Tibial artery (tissue), 4 donors: ENCODE results near the gene TCOF1.

Experiments used
- DNase-seq, 2 donors: peaks; one replicate each; pipeline ENCODE4 v3.0.0-alpha.2; 2019
- H3K27ac ChIP-seq, 2 donors: fragments of 200-600 bp; sonication (generic) in 1 of 2; 1 replicate in 1 of 2; 2 replicates in 1 of 2; pipeline ENCODE4 v1.5.1; 2018 to 2019; ENCODE audit warnings: mild to moderate bottlenecking in 1 of 2
- H3K27me3 ChIP-seq, 2 donors: fragments of 200-600 bp; sonication (generic) in 1 of 2; one replicate each; pipeline versions ENCODE4 v1.5.1 to v1.6.0; 2016 to 2019
- H3K36me3 ChIP-seq, 3 donors: fragments of 200-600 bp; sonication (generic) in 2 of 3; one replicate each; pipeline ENCODE4 v1.5.1; 2016 to 2019; ENCODE audit warnings: mild to moderate bottlenecking in 2 of 3
- H3K4me1 ChIP-seq, 4 donors: fragments of 200-600 bp; sonication (generic) in 2 of 4; 1 replicate in 3 of 4; 2 replicates in 1 of 4; pipeline ENCODE4 v1.5.1; 2016 to 2019
- H3K4me3 ChIP-seq, 2 donors: fragments of 200-600 bp; sonication (generic) in 1 of 2; 1 replicate in 1 of 2; 2 replicates in 1 of 2; pipeline ENCODE4 v1.5.1; 2018 to 2019; ENCODE audit warnings: mild to moderate bottlenecking in 2 of 2
- H3K9me3 ChIP-seq, 3 donors: fragments of 200-600 bp; sonication (generic) in 1 of 3; one replicate each; pipeline ENCODE4 v1.5.1; 2016 to 2019
- intact Hi-C: fragments of 100-400 bp; cut with DNase I; formaldehyde crosslinking; loops from one replicate; pipeline ENCODE4 v1.15.0; 2023; ENCODE audit warnings: low total_unique reads
- TF ChIP-seq, protein P1 (sequence below), 2 experiments: fragments of 200-600 bp in 1 of 2; fragments of 450-650 bp in 1 of 2; IDR thresholded peaks; one replicate each; pipeline ENCODE4 v1.5.1; 2017 to 2019; ENCODE audit warnings: antibody characterized with exemption in 2 of 2, mild to moderate bottlenecking in 1 of 2, moderate library complexity in 1 of 2

TCOF1 gene

DNA sequence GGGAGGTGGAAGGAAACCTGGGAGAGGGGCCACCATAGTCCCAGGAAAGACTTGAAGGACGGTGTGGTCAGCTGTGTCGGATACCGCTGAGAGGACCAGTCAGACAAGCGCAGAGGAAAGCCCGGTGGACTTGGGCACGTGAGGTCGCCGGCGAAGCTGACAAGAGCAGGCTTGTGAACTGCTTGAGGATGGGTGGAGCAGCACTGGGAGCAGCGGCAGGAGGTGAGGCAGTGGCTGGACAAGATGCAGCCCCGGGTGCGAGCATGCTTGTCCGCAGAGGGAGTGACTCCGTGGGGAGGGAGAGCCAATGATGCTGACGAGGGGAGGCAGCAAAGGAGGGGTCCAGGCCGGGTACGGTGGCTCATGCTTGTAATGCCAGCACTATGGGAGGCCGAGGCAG, 73.6 kb downstream of the TCOF1 start:
- no peaks in the 10 kb centered on the region for H3K9me3 ChIP-seq
- DNase-seq: no peak
- intact Hi-C loops: no loop called here
- H3K27me3 ChIP-seq: no peaks in the 10 kb centered on the region
- TF ChIP-seq, protein P1, sequence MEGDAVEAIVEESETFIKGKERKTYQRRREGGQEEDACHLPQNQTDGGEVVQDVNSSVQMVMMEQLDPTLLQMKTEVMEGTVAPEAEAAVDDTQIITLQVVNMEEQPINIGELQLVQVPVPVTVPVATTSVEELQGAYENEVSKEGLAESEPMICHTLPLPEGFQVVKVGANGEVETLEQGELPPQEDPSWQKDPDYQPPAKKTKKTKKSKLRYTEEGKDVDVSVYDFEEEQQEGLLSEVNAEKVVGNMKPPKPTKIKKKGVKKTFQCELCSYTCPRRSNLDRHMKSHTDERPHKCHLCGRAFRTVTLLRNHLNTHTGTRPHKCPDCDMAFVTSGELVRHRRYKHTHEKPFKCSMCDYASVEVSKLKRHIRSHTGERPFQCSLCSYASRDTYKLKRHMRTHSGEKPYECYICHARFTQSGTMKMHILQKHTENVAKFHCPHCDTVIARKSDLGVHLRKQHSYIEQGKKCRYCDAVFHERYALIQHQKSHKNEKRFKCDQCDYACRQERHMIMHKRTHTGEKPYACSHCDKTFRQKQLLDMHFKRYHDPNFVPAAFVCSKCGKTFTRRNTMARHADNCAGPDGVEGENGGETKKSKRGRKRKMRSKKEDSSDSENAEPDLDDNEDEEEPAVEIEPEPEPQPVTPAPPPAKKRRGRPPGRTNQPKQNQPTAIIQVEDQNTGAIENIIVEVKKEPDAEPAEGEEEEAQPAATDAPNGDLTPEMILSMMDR (IDR thresholded peaks at IDR 0.05): no peak
- peaks cover 0 to 7% (median 2%) of the 10 kb centered on the region in 4 donors for H3K4me1 ChIP-seq
- H3K36me3 ChIP-seq: no peaks in the 10 kb centered on the region
- no peak overlapping the region for H3K4me3 ChIP-seq
- no peak overlapping the region for H3K27ac ChIP-seq

DNA sequence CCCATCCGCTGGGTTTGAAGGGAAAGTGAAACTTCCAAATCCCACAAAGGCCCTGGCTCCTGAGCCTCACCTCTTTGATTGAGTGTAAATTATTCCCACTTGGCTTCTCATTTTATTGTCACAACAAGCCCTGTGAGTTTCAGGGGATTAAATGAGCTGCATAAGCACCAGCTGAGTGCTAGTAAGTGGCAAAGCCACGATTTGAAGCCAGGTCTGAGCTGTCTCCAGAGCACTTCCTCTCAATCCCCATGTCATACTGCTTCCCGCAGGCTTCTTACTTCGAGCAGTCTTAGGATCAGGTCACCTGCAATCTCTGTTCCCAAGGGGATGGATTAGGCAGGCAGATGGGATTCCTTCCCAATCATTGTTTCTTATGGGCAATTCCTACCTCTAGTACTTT, 74.1 kb downstream of the TCOF1 start:
- no peak for DNase-seq
- intact Hi-C loops: no loop called here
- TF ChIP-seq, protein P1 (IDR thresholded peaks at IDR 0.05): no peak
- no peak overlapping the region for H3K4me3 ChIP-seq
- H3K9me3 ChIP-seq: no peaks in the 10 kb centered on the region
- no peaks in the 10 kb centered on the region for H3K36me3 ChIP-seq
- peaks cover 0 to 7% (median 4%) of the 10 kb centered on the region in 4 donors for H3K4me1 ChIP-seq
- H3K27ac ChIP-seq: no peak overlapping the region
- H3K27me3 ChIP-seq: no peaks in the 10 kb centered on the region

- no peak overlapping the region for H3K4me3 ChIP-seq
- peaks cover 0 to 7% (median 0%) of the 10 kb centered on the region in 4 donors for H3K4me1 ChIP-seq
- no peaks in the 10 kb centered on the region for H3K36me3 ChIP-seq
- H3K27me3 ChIP-seq: no peaks in the 10 kb centered on the region
- H3K27ac ChIP-seq: no peak overlapping the region
- intact Hi-C loops: no loop called here
- no peaks in the 10 kb centered on the region for H3K9me3 ChIP-seq
- TF ChIP-seq, protein P1 (IDR thresholded peaks at IDR 0.05): no peak
- DNase-seq: no peak
Observed at GRCh38 chr5:150434464-150434863, 77.0 kb downstream of the TCOF1 start.

GRCh38 chr5:150436141-150436680, 78.7 kb downstream of the TCOF1 start:
- Histone ChIP-seq H3K36me3 (peaks cover 0 to 4% (median 0%) of the 10 kb centered on the region in 3 donors), H3K4me1 (peaks cover 0 to 7% (median 0%) of the 10 kb centered on the region in 4 donors), H3K4me3 (no peak overlapping the region), H3K9me3 (no peaks in the 10 kb centered on the region), H3K27me3 (no peaks in the 10 kb centered on the region), H3K27ac (no peak overlapping the region)
- peak; percentile 87 to 93 for DNase-seq
- intact Hi-C loops: no loop called here
- TF ChIP-seq, protein P1 (IDR thresholded peaks at IDR 0.05): peak; percentile 81 to 85

DNA sequence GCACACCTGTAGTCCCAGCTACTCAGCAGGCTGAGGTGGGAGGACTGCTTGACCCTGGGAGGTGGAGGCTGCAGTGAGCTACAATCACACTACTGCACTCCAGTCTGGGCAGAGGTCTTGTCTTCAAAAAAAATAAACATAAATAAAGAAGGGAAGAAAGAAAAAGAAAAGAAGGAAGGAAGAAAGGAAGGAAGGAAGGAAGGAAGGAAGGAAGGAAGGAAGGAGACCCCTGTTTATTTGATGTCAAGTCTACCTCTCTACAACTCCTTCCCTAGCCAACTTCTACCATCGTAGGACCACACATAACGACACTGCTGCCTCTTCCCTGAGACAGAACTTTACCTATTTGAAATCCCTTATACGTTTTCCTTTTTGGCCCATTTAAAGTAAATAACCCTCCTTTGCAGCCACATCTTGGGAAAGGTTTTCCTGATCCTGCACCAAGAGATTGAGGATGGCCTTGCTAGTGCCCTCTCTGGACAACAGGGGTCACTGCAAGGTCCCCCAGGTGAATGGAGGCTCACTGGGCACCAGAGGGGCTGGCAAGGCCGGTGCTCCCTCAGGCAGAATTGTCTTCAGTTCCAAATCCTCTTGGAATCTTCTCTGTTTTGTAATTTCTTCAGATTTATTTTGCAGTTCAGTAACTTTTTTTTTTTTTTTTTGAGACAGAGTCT, 81.5 kb downstream of the TCOF1 start:
- Histone ChIP-seq H3K4me1 (peaks cover 0 to 7% (median 3%) of the 10 kb centered on the region in 4 donors), H3K27me3 (no peaks in the 10 kb centered on the region), H3K27ac (no peak overlapping the region), H3K4me3 (no peak overlapping the region), H3K36me3 (peaks cover 9 to 32% (median 11%) of the 10 kb centered on the region in 3 donors), H3K9me3 (no peaks in the 10 kb centered on the region)
- TF ChIP-seq, protein P1 (IDR thresholded peaks at IDR 0.05): peak; percentile 23 to 38
- DNase-seq: no peak
- intact Hi-C loops: no loop called here
